ENCODE data around the gene SEMA6A. TPM values are rescaled to one million over a fixed set of nuclear protein-coding genes. Genes with fewer than 3 reads are reported as not detected.
"Not testable (repeated sequence)": the region's sequence is repeated elsewhere in the genome, so short reads cannot be mapped to it uniquely, and the experiment has no call there.

SEMA6A gene
- polyA plus RNA-seq, 4 donors, result 39.6 to 61.6 (median 54.8) TPM

DNA sequence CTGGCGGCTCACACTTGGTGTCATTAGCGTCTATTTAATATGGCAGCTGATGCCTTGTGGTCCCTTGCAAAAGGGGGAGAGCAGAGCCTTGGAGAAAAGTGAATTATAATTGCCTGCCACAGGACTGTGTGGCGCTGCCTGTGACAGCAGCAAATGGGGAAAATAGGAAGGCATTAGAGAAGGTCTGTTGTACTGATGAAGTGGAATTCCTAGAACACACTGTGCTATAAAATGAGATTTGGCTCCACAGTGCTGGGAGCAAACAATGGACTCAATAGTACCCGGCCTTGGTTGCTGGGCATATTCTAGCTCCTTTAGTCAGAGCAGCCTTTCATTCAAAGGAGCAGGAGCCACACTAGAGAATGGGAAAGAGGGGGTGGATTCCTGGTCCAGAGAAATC is 21.3 kb downstream of the SEMA6A start:
- no peak for DNase-seq (ENCODE audit: low read depth in 4 of 4, low spot score in 2 of 4)

DNA sequence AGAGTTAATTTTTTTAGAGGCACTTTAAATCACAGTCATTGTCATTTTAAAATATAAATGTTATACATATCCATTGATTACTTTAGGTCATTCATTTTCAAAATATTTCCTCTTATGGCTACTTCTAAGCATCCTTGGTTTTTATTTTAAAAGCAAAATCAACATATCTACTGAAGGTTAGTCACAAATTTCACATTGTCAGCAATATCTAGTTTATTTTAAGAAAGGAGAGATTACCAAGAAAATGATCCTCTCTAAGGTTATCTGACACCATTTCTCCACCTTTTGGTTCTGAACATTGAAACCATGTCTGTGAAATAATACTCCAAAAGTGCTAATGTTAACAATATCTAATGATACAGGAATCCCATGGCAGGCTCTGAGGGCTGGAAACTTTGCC is 24.5 kb downstream of the SEMA6A start:
- DNase-seq (ENCODE audit: low read depth in 4 of 4, low spot score in 2 of 4), result no peak

- no peak for DNase-seq (ENCODE audit: low read depth in 4 of 4, low spot score in 2 of 4)
These were observed 27.9 kb downstream of the SEMA6A start for GRCh38 chr5:116546743-116547124.

- no peak for DNase-seq (ENCODE audit: low read depth in 4 of 4, low spot score in 2 of 4)
These were observed 28.4 kb downstream of the SEMA6A start for GRCh38 chr5:116546033-116546742.

GRCh38 chr5:116545465-116545864 is 29.2 kb downstream of the SEMA6A start:
- DNase-seq (ENCODE audit: low read depth in 4 of 4, low spot score in 2 of 4), result not testable (repeated sequence)

DNA sequence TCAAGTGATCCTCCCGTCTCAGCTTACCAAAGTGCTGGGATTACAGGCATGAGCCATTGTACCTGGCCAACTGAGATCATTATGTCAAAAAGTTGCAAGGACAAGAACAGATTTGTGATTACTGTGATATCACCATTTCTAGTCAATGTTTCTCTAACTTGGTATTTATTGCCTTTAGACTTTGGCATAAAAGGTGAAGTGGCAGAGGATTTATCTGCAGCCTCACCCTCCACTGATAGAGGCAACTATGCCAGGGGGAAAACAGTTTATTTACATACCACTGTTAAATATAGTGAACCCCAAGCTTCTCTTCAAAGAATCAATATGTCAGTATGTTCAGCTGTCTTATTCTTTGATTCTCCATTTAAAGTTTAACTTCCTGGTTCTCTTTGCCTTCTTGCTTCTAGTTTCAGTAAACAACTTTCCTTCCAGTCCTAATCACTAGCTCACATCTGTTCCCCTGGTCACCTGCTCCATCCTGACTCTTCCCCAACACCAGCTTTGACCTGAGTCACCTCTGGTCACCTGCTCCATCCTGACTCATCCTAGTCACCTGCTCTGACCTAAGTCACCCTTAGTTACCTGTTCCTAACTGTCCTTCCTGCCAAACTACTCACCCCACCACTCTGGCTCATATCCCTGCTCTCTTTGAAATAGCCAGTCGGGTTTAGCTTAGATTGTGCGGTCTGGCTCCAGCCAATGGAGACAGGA is 29.9 kb downstream of the SEMA6A start:
- DNase-seq (ENCODE audit: low read depth in 4 of 4, low spot score in 2 of 4), result no peak

DNA sequence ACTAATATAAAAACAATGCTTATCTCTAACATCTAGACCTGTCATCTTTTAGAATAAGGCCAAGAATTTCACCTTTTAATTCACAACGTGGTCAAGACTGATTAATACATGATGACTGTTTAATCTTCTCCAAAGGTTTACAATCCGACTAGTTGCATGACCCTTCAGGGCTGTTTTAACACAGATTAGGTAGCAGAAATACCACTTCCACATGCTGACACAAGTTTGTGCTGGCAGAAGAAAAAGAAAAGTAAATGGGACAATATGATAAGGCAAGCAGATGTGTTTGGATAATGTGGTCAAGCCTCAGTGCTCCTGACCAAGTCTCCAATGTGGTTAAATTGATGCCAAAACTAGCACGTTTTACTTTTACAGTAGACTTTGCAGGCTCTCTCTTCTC is 31.1 kb downstream of the SEMA6A start:
- no peak for DNase-seq (ENCODE audit: low read depth in 4 of 4, low spot score in 2 of 4)

- DNase-seq (ENCODE audit: low read depth in 4 of 4, low spot score in 2 of 4), result no peak
These were observed 32.0 kb downstream of the SEMA6A start for GRCh38 chr5:116542619-116543018.

DNA sequence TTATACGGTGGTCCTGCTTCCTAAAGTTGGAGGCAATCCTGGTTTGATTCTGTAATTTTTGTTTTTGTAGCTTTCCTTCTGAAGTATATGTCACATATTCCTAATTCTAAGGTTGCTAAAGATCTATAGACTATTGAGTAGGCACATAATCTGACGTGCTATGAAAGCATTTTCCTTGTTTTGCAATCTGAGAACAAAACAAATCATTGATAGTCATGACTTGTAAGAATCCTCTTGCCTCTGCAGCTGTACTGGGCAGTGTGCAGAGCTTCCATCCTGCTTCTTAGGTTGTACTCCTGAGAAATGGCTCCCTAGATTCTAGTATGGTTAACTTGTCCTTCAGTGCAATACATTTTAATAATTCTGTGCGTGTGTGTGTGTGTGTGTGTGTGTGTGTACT is 35.4 kb downstream of the SEMA6A start:
- no peak for DNase-seq (ENCODE audit: low read depth in 4 of 4, low spot score in 2 of 4)

DNA sequence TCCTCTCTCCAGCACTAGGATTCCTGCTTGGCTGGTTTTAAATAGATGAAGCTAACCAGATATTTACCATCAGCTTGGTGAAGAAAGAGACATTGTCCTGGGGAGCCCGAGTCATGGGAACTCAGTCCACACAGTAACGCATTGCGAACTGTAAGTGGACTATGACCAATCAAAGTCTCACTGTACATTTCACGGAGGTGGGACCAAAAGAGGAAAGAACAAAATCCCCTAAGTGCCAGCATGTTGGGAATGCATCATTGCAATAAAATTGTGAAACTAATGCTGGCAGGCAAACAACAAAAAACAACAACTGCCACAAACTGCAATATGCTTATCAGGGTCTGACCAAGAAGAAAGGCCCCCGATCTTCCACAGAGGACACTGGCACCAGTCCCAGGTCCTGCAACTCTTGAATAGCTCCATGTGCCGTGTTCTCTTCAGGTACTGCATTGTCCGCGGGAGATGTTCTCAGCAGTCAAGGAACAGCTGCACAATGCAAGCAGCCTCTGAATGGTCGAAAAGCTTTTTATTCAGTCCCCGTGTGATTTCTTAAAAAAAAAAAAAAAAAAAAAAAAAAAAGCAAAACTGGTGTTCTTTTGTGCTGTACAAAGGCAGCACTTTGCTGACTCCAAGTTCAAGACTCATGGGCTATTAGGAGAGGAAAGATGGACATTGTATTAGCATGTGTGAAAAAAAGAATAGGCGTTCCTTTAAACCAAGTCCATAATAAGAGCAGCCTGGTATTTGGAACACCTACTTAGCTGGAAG is 38.1 kb downstream of the SEMA6A start:
- DNase-seq (ENCODE audit: low read depth in 4 of 4, low spot score in 2 of 4), result no peak

- DNase-seq (ENCODE audit: low read depth in 4 of 4, low spot score in 2 of 4), result no peak
These were observed 39.5 kb downstream of the SEMA6A start for GRCh38 chr5:116534964-116535651.

- DNase-seq (ENCODE audit: low read depth in 4 of 4, low spot score in 2 of 4), result peak in 3 of 4 donors; percentile 50 to 70 (median 59)
These were observed 41.7 kb downstream of the SEMA6A start for GRCh38 chr5:116532762-116533525.

- no peak for DNase-seq (ENCODE audit: low read depth in 4 of 4, low spot score in 2 of 4)
These were observed 43.0 kb downstream of the SEMA6A start for GRCh38 chr5:116531635-116532034.

DNA sequence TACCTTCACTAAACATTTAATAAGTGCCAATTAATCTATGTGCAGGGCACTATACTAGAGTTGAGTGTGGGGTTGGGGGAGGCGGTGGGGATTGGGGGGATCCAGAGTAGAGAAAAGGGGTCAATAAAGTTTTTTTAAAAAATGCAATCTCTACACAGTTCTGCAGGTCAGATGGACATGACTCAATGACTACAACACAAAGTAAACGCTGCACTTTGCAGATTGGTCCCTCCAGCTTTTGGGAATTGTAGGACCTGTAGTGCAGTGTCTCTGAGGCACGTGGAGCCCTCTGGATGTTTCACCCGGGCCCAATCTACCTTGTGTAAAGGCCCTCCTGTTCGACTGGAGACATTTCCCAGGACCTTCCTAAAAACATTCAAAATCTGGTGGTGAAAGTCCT is 43.5 kb downstream of the SEMA6A start:
- DNase-seq (ENCODE audit: low read depth in 4 of 4, low spot score in 2 of 4), result no peak

DNA sequence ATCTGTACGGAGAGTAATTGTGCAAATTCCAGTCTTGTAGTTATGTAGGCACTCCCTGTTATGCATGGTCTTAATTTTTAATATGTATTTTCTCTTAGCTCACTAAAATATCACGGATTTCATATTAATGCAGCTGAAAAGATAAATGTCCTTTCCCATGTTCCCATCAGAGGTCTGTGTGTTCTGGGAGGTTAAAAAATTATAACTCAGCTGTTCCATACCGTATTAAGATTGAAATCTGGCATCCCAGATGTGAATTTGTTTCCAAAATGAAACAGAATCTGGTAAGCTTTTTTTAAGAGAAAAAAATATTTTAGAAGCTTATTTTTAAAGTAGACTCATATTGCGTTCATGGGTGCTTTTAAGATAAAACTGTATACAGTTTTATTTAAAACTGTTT is 44.3 kb downstream of the SEMA6A start:
- DNase-seq (ENCODE audit: low read depth in 4 of 4, low spot score in 2 of 4), result no peak

DNA sequence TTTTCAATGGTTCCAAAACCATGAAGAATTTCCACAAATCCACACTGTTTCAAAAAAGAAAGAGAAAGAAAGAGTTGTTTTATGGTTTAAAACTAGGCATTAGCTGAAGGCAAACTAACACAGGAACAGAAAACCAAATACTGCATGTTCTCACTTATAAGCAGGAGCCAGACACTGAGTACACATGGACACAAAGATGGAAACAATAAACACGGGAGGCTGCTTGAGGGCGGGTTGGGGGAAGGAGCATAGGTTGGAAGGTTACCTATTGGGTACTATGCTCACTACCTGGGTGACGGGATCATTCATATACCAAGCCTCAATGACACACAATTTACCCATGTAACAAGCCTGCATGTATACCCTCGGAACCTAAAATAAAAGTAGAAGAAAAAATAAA is 45.0 kb downstream of the SEMA6A start:
- DNase-seq (ENCODE audit: low read depth in 4 of 4, low spot score in 2 of 4), result no peak

- no peak for DNase-seq (ENCODE audit: low read depth in 4 of 4, low spot score in 2 of 4)
These were observed 45.9 kb downstream of the SEMA6A start for GRCh38 chr5:116528519-116529234.

DNA sequence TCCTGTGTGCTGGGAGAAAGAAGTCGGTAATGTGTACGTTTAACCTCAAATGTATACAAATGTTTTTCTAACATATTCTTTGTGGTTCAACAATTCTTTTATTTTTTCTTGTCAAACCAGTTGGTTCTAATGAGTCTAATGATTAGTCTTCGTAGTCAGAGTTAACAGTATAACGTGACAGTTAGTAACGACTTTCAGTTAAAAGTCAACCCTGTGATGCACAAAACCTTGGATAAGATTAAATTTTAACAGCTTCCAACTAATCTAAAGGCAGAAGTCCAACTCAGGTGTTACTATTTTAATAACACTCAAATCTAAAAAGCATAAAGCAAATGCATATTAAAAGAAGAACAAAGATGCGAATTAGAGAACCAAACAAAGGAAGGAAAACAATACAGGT is 47.0 kb downstream of the SEMA6A start:
- DNase-seq (ENCODE audit: low read depth in 4 of 4, low spot score in 2 of 4), result no peak

DNA sequence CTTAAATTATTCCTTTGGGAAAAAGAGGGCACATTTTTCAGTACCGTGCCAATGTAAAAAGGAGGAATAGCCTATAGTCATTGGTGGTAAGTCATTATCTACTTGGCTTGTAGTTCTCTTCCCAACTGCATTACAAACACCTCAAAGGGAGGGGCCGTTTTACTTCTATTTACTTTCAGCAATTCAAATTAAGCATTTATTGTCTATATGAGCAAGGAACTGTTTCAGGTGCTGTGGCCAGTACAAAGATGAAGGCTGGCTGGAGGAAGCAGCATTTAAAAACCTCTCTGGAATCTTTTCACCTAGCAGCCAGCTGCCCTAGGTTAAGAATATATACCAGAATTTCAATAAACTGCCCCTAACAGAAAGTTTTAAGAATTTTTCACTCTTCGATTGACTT is 48.9 kb downstream of the SEMA6A start:
- DNase-seq (ENCODE audit: low read depth in 4 of 4, low spot score in 2 of 4), result no peak

DNA sequence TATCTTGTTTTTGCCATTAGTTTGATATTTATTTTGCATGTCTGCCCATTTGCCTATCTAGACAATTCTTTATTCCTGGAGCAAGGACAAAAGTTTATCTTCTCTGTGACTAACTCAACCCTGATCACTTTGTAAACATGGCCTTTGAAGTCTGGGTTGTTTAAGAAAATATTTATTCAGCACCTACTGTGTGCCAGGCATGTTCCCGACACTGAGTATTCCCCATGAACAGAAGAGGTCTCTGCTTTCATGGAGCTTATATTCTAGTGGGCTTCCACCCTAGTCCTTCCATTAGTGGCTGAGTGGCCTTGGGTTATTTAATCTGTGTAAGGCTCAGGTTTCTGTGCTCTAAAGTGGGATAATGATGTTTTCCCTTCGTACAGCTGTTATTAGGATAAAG is 49.7 kb downstream of the SEMA6A start:
- DNase-seq (ENCODE audit: low read depth in 4 of 4, low spot score in 2 of 4), result no peak

All from left renal cortex interstitium (tissue), 4 donors.